Measurements from ENCODE around the gene TAX1BP1. TPM values are rescaled to one million over a fixed set of nuclear protein-coding genes. Genes with fewer than 3 reads are reported as not detected.
"Not testable (repeated sequence)": the region's sequence is repeated elsewhere in the genome, so short reads cannot be mapped to it uniquely, and the experiment has no call there.

The TAX1BP1 gene
- total RNA-seq, 4 donors from 2014 or later: 64.4 to 109 (median 83.0) TPM

- TF ChIP-seq CTCF (IDR thresholded peaks at IDR 0.05): peak in 1 of 6 experiments; percentile 2
- TF ChIP-seq POLR2A (IDR thresholded peaks at IDR 0.05): no peak
- Histone ChIP-seq H3K4me3 (no peak overlapping the region), H3K4me1 (no peaks in the 10 kb centered on the region), H3K9me3 (no peaks in the 10 kb centered on the region), H3K27me3 (no peaks in the 10 kb centered on the region), H3K27ac (no peak overlapping the region), H3K36me3 (no peaks in the 10 kb centered on the region)
- no peak for DNase-seq
Observed at GRCh38 chr7:27850531-27850930, 110.6 kb downstream of the TAX1BP1 start.

- H3K4me1 ChIP-seq, H3K27me3 ChIP-seq, H3K36me3 ChIP-seq, H3K9me3 ChIP-seq, H3K27ac ChIP-seq, H3K4me3 ChIP-seq, DNase-seq: not testable (repeated sequence)
Observed at GRCh38 chr7:27856703-27857485, 116.9 kb downstream of the TAX1BP1 start.

GRCh38 chr7:27860800-27861199 is 120.8 kb downstream of the TAX1BP1 start:
- H3K4me1 ChIP-seq: no peaks in the 10 kb centered on the region
- TF ChIP-seq CTCF (IDR thresholded peaks at IDR 0.05) (no peak), POLR2A (IDR thresholded peaks at IDR 0.05) (no peak)
- H3K9me3 ChIP-seq: no peaks in the 10 kb centered on the region
- no peaks in the 10 kb centered on the region for H3K36me3 ChIP-seq
- no peak overlapping the region for H3K27ac ChIP-seq
- H3K27me3 ChIP-seq: no peaks in the 10 kb centered on the region
- DNase-seq: no peak
- H3K4me3 ChIP-seq: no peak overlapping the region

GRCh38 chr7:27861747-27862146 is 121.8 kb downstream of the TAX1BP1 start:
- H3K36me3 ChIP-seq: no peaks in the 10 kb centered on the region
- no peaks in the 10 kb centered on the region for H3K9me3 ChIP-seq
- no peak for TF ChIP-seq POLR2A (IDR thresholded peaks at IDR 0.05)
- no peak for TF ChIP-seq CTCF (IDR thresholded peaks at IDR 0.05)
- no peak overlapping the region for H3K4me3 ChIP-seq
- H3K4me1 ChIP-seq: no peaks in the 10 kb centered on the region
- H3K27me3 ChIP-seq: no peaks in the 10 kb centered on the region
- no peak overlapping the region for H3K27ac ChIP-seq
- no peak for DNase-seq

- TF ChIP-seq CTCF (IDR thresholded peaks at IDR 0.05) (no peak), POLR2A (IDR thresholded peaks at IDR 0.05) (no peak)
- no peak overlapping the region for H3K27ac ChIP-seq
- no peaks in the 10 kb centered on the region for H3K36me3 ChIP-seq
- no peaks in the 10 kb centered on the region for H3K9me3 ChIP-seq
- no peaks in the 10 kb centered on the region for H3K4me1 ChIP-seq
- no peak overlapping the region for H3K4me3 ChIP-seq
- no peak for DNase-seq
- H3K27me3 ChIP-seq: no peaks in the 10 kb centered on the region
Observed at GRCh38 chr7:27863880-27864279, 123.9 kb downstream of the TAX1BP1 start.

GRCh38 chr7:27866256-27866655 is 126.3 kb downstream of the TAX1BP1 start:
- no peak overlapping the region for H3K4me3 ChIP-seq
- TF ChIP-seq CTCF (IDR thresholded peaks at IDR 0.05): no peak
- no peak for TF ChIP-seq POLR2A (IDR thresholded peaks at IDR 0.05)
- DNase-seq: no peak

More at GRCh38 chr7:27866256-27866655, 126.3 kb downstream of the TAX1BP1 start:
- H3K36me3 ChIP-seq: no peaks in the 10 kb centered on the region
- H3K27me3 ChIP-seq: no peaks in the 10 kb centered on the region
- no peaks in the 10 kb centered on the region for H3K9me3 ChIP-seq
- no peaks in the 10 kb centered on the region for H3K4me1 ChIP-seq
- no peak overlapping the region for H3K27ac ChIP-seq
